Dermis blood vessel endothelial cell (primary cell): ENCODE measurements around the gene RAD54L. TPM values are rescaled to one million over a fixed set of nuclear protein-coding genes. Genes with fewer than 3 reads are reported as not detected.
"Not testable (repeated sequence)": the region's sequence is repeated elsewhere in the genome, so short reads cannot be mapped to it uniquely, and the experiment has no call there.

Experiments used
- DNase-seq: peaks from one replicate; pipeline ENCODE4 v3.0.0; 2010
- total RNA-seq: library from RNA; depleted of rRNA; stranded (reverse); fragments of >200 nt; gene quantifications from 2 replicates; pipeline ENCODE4 v1.2.3, GENCODE V29; 2014

Gene RAD54L
- total RNA-seq, 1 donor from 2014 or later, result 2.0 TPM

GRCh38 chr1:46242918-46243317, 4.6 kb upstream of the RAD54L start:
- DNase-seq, result no peak

- not testable (repeated sequence) for DNase-seq
These were observed 3.7 kb upstream of the RAD54L start for GRCh38 chr1:46243831-46244230.

GRCh38 chr1:46244656-46245371, 2.7 kb upstream of the RAD54L start:
- DNase-seq, result peak; percentile 49

GRCh38 chr1:46246136-46246535, 1.4 kb upstream of the RAD54L start:
- DNase-seq, result not testable (repeated sequence)

GRCh38 chr1:46246548-46247435, 771 bp upstream of the RAD54L start:
- peak; percentile 52 for DNase-seq

GRCh38 chr1:46248122-46248920, 758 bp downstream of the RAD54L start:
- peak; percentile 30 for DNase-seq

GRCh38 chr1:46254668-46255067, 7.1 kb downstream of the RAD54L start:
- DNase-seq, result no peak

- no peak for DNase-seq
These were observed 9.0 kb downstream of the RAD54L start for GRCh38 chr1:46256523-46256922.

- no peak for DNase-seq
These were observed 14.9 kb downstream of the RAD54L start for GRCh38 chr1:46262508-46262907.

- DNase-seq, result no peak
These were observed 15.6 kb downstream of the RAD54L start for GRCh38 chr1:46263146-46263545.

- DNase-seq, result no peak
These were observed 21.0 kb downstream of the RAD54L start for GRCh38 chr1:46268578-46268977.

GRCh38 chr1:46274225-46275029, 26.9 kb downstream of the RAD54L start:
- DNase-seq, result no peak

- no peak for DNase-seq
These were observed 27.4 kb downstream of the RAD54L start for GRCh38 chr1:46275030-46275337.

- DNase-seq, result no peak
These were observed 30.3 kb downstream of the RAD54L start for GRCh38 chr1:46277658-46278373.

- DNase-seq, result no peak
These were observed 31.2 kb downstream of the RAD54L start for GRCh38 chr1:46278807-46279206.

GRCh38 chr1:46280092-46280491, 32.5 kb downstream of the RAD54L start:
- no peak for DNase-seq

- DNase-seq, result no peak
These were observed 33.5 kb downstream of the RAD54L start for GRCh38 chr1:46281021-46281420.

GRCh38 chr1:46284058-46284457, 36.5 kb downstream of the RAD54L start:
- DNase-seq, result no peak

- DNase-seq, result no peak
These were observed 37.3 kb downstream of the RAD54L start for GRCh38 chr1:46284597-46285564.

- no peak for DNase-seq
These were observed 38.3 kb downstream of the RAD54L start for GRCh38 chr1:46285730-46286477.
